HG02852 (cell line): ENCODE results near the gene GPATCH4.
A peak's percentile ranks its signal among the peaks of the same experiment; 100 is the strongest.
"Not testable (repeated sequence)": the region's sequence is repeated elsewhere in the genome, so short reads cannot be mapped to it uniquely, and the experiment has no call there.

ENCODE experiments used
- ATAC-seq: cut with Tn5 transposase; IDR thresholded peaks from one replicate; pipeline ENCODE4 v1.9.1; 2021; ENCODE audit warnings: mild to moderate bottlenecking, moderate library complexity; ENCODE audit not compliant: unreplicated experiment

Gene GPATCH4

GRCh38 chr1:156627313-156627880, 26.1 kb upstream of the GPATCH4 start:
- no peak for ATAC-seq

GRCh38 chr1:156626079-156626438, 24.8 kb upstream of the GPATCH4 start:
- ATAC-seq, result no peak

DNA sequence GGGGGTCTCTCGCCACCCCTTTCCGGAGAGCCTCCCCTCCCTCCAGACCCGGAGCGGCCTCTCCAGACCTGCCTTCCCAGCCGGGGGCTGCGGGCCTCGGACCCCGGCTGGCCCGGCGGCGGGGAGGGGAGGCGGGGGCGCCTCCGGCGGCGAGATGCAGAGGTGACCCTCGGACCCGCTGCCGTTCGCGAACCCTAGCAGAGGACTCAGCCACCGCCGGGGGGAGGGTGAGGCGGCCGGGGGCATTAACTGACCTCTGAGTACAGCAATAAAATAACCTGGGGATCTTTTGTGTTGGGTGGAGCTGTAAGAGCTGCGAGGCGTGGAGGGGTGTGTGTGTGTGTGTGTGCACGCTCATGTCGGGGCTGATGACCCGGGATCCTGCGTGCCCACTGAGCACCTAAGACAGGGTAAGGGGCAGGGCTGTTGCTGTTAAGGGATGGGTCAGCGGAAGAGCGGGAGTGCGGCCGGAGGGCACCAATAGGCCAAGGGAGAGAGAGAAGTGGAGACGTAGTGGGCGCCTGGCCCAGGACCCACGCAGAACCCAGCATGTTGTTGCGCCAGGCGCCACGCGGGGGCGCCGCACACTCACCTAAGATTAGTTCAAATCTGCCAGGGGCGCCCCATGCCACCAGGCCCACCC, 24.3 kb upstream of the GPATCH4 start:
- ATAC-seq, result no peak

DNA sequence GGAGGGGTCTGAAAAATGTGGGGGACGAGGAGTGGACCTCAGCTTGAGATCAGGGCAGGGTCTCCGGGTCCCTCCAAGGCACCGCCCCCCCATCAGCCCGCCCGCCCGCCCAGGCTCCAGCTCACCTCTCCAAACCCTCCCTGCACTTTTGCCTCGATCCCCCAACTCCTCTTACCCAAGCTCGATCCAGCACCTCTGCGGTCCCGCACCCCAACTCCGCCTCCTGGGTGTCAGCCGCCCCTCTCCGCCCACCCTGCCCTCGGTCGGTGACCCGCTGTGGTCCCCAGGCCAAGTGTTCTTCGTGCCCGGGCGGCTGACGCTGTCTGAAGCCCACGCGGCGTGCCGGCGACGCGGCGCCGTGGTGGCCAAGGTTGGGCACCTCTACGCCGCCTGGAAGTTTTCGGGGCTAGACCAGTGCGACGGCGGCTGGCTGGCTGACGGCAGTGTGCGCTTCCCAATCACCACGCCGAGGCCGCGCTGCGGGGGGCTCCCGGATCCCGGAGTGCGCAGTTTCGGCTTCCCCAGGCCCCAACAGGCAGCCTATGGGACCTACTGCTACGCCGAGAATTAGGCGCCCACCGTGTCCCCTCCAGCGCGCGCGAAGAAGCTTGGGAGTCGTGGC, 23.6 kb upstream of the GPATCH4 start:
- ATAC-seq, result no peak

DNA sequence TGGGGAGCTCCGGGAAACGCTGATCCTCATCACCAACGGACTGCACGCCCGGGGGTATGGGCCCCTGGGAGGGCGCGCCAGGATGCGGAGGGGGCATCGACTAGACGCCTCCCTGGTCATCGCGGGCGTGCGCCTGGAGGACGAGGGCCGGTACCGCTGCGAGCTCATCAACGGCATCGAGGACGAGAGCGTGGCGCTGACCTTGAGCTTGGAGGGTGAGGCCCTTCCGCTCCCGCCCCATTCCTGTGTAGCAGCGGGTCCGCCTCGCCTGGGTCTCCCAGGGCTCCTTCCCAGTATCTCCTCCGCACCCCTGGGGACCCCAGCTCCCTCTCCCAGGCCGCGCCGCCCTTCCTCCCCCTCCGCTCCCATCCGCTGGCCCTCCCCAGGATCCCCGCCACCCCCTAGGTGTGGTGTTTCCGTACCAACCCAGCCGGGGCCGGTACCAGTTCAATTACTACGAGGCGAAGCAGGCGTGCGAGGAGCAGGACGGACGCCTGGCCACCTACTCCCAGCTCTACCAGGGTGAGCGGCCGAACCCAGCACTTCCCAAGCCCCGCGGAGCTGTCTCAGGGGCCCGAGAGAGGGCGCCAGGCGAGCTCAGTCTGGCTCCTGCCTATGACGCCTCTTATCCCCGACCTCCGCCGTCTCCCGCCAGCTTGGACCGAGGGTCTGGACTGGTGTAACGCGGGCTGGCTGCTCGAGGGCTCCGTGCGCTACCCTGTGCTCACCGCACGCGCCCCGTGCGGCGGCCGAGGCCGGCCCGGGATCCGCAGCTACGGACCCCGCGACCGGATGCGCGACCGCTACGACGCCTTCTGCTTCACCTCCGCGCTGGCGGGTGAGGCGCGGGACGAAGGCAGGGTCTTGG, 22.9 kb upstream of the GPATCH4 start:
- ATAC-seq, result no peak

- no peak for ATAC-seq
These were observed 21.5 kb upstream of the GPATCH4 start for GRCh38 chr1:156622581-156623297.

DNA sequence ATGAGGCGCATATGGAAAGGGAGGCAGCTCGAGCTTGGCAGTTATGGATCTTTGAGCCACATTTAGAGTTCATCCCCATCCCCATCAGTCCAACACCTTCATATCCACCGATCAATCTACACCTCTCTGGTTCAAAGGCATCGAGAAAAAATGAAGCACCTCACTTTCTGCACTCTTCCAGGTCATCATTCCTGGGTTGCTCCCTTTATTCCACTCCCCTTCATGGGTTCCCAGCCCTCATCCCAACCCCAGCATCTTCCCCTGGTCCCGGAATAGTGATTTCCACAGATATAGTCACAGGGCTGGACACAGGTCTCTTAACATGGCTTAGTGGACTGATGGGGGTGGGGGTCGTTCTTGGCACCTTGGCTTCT, 18.3 kb upstream of the GPATCH4 start:
- ATAC-seq, result no peak

DNA sequence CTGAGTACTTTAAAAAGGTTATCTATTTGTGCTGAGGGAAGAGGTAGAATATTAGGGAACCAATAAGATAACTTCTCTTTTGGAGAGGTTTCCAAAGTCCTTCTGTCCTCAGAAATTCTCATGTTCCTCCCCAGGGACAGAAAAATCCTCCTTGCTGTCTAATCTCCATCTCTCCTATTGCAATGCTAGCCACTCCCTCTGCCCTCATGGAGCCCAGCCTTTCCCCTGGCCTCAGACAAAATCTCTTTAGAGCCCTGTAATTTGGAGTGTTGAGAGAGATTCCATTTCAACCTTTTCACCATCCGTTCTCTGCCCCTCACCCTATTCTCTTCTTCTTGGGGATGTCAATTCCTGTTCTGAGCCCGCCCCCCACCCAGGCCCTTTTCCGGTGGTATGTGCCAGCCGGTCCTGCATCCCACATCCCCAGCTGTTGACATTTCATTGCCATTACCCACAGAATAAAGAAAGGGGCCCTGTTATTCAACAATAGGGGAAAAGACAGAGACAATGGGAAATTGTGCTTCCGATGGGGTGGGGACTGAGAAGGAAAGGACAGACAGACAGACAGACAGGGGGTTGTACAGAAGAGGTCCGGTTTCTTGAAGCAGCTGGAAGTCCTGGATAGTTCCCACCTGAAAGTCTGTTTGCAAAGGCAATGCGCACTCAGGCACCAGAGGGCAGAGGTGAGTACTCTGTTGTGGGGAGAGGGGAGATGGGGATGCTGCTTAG, 17.7 kb upstream of the GPATCH4 start, which contains the start of gene HAPLN2:
Gene HAPLN2, plus strand, starts transcription at position 563 of the 729 bp plus-strand sequence. CDS start 4,076 bp downstream, outside the sequence.
- ATAC-seq, result no peak

DNA sequence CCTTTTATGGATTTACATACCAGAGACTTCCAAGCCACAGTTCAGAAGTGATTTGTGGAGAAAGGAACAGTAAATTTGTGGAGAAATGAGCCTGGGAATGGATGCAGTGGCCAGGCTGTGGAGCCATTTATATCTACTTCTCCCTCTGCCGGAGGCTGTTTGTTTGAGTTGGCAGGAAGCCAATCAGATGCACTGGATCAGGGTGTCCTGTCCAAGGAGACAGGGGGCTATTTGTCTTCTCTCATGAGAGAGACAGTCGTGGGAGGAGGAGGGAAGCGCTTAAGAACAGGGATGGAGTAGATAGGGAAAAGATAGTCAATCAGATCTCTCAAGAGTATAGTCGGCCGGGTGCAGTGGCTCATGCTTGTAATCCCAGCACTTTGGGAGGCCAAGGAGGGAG, 15.2 kb upstream of the GPATCH4 start:
- ATAC-seq, result no peak

DNA sequence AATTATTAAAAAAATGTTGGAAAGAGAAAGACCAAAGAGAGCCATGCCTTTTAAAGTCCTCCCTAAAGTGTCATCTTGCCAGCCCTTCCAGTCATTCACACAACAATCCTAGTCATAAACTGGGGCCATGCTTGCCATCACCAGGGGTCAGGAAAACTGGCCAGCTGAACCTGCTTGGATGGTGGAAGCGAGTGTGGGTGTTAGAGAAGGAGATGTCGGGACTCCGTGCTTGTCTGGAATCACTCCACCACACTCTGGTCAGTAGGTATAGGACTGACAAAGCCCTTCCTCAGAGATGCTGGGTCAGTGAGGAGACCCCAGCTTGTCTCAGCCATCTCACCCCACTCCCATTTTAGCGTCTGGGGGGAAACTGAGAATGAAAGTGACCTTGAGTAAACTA, 14.7 kb upstream of the GPATCH4 start:
- no peak for ATAC-seq

- ATAC-seq, result no peak
These were observed 11.4 kb upstream of the GPATCH4 start for GRCh38 chr1:156612666-156613065.

- not testable (repeated sequence) for ATAC-seq
These were observed 8.8 kb upstream of the GPATCH4 start for GRCh38 chr1:156610072-156610471.

DNA sequence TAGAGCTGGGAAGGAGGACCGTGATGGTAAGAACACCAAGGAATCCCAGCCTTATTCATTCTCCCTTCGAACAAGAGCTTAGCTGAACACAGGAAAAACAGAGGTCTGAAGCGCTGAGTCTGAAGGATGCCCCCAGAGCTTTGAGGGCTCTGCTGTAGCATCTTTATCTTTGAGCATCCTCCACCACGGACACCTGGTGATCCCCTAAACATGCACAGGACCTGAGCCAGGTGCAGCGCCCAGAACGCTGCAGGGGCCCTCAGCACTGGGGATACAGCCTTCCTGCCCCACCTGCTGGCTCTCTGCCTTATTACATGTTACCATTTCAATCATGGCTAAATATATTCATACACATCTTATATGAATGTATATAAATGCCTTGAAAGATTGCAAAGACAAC, 7.7 kb upstream of the GPATCH4 start:
- peak; percentile 48 for ATAC-seq

DNA sequence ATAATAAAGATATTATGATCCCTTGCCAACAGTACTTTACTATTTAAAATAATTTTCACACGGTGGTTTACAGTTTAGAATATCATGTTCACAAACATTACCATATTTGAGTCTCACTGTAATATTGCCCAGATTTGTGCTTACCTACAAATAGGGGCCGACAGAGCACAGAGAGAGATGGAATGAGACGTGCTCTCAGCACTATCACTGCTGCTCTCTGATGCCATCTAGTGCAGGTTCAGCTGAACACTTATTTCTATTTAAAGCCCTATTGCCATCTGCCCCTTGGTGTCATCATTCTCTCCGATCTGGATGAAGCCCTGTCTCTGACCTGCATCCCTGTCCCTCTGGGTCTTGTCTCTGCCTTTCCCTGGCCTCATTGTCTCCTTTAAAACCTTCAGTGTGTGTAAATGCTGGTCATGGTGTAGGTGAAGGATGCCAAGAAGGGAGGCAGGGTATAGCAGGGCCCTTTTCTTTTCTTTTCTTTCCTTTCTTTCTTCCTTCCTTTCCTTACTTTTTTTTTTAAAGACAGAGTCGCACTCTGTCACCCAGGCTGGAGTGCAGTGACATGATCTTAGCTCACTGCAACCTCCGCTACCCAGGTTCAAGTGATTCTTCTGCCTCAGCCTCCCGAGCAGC, 6.9 kb upstream of the GPATCH4 start:
- ATAC-seq, result peak; percentile 50

DNA sequence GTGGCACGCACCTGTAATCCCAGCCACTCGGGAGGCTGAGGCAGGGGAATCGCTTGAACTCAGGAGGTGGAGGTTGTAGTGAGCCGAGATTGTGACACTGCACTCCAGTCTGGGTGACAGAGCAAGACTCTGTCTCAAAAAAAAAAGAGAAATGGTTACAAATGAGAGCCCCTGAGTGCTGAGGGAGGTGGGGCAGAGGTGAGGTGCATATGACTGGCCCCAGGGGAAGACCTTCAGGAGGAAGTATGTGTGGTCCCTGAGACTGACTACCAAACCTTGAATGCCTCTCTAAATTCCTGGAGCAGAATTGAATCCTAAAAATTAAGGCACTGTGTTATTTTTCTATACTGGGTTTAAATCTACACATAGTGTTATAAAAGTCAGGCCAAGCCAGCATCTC, 6.1 kb upstream of the GPATCH4 start:
- not testable (repeated sequence) for ATAC-seq

DNA sequence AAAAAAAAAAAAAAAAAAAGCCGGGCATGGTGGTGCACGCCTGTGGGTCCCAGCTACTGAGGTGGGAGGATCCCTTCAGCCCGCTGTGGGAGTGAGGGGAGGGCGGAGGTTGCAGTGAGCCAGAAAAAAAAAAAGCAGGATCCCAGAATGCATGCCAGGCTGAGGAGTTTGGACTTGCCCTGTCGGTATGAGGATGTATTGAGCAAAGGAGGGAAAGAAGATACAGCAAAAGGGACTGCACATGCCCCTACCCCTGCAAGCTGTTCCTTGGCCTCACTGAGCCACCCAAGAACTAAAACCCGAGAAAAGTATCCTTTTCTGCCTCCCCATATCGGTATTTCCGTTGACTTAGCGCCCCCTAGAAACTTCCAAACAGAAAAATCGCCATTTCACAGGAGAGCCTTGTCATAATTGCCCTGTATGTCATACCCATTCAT, 1.3 kb upstream of the GPATCH4 start:
- ATAC-seq, result no peak

DNA sequence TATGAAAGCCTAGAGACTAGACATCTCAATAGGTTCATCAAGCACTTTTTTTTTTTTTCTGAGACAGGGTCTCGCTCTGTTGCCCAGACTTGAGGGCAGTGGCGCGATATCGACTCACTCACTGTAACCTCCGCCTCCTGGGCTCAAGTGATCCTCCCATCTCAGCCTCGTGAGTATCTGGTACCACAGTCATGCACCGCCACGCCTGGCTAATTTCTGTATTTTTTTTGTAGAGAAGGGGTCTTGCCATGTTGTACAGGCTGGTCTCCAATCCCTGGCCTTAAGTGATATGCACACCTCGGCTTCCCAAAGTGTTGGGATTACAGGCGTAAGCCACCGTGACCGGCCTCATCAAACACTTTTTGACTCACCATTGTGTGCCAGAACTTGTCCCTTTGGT, 613 bp upstream of the GPATCH4 start:
- no peak for ATAC-seq

DNA sequence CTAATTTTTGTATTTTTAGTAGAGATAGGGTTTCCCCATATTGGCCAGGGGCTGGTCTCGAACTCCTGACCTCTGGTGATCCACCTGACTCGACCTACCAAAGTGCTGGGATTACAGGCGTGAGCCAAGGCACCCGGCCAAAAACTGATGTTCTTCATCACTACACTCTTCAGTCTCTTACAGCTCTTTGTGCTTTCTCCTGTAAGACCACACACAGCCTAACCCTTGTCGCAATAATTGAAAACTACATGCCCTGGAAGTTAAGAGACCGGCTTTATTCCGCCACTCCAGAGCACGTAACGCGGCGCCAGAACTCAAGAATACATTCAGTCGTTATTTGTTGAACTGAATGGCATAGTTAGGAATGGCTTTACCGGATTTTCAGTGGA, 552 bp downstream of the GPATCH4 start:
- ATAC-seq, result no peak

DNA sequence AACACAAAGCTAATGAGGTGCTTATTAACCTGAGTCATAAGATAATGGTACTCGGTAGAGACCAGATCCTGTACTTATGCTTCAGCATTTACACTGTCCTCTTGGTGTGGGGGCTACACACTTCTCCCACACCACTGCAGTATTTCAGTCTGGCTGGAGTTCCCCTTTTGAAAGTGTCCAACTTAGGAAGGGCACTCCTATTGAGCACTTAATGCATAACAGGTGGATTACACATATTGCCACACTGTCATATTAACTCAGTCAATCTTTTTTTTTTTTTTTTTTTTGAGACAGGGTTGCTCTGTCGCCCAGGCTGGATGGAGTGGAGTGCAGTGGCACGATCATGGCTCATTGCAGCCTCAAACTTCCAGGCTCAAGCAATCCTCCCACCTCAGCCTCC, 1.5 kb downstream of the GPATCH4 start:
- no peak for ATAC-seq
